Stimulated activated naive CD4-positive, alpha-beta T cell treated with Interleukin-2 at 50 U/mL for 16 hours (primary cell): ENCODE data around the gene ABHD6.
"Not testable (repeated sequence)": the region's sequence is repeated elsewhere in the genome, so short reads cannot be mapped to it uniquely, and the experiment has no call there.

ENCODE experiments used
- DNase-seq: peaks from one replicate; lab custom pipeline; 2025; lab: John Stamatoyannopoulos, UW

Gene ABHD6

DNA sequence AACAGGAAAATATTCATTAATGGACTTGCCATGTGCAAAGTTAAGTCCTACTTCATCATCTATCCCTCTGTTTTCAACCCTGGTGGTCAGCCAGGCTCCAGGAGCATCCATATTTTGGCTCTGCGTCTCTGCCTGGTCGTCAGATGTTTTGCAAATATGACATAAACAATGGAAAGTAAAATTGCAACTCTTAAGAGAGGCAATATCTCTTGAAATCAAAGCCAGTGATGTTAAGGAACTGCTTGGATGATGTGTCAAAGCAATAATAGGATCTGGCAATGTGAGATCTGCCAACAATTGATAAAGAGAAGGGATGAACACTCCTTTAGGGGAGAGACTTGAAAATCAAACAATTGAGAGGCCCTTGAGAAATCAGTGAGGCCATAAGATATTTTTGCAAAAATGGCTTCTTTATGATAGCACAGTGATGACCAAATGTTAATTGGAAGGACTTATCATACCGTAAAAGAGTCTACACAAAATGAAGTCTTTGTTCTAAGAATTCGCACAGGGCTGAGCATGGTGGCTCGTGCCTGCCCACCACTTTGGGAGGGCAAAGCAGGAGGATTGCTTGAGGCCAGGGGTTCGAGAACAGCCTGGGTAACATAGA is 6.5 kb downstream of the ABHD6 start:
- no peak for DNase-seq

DNA sequence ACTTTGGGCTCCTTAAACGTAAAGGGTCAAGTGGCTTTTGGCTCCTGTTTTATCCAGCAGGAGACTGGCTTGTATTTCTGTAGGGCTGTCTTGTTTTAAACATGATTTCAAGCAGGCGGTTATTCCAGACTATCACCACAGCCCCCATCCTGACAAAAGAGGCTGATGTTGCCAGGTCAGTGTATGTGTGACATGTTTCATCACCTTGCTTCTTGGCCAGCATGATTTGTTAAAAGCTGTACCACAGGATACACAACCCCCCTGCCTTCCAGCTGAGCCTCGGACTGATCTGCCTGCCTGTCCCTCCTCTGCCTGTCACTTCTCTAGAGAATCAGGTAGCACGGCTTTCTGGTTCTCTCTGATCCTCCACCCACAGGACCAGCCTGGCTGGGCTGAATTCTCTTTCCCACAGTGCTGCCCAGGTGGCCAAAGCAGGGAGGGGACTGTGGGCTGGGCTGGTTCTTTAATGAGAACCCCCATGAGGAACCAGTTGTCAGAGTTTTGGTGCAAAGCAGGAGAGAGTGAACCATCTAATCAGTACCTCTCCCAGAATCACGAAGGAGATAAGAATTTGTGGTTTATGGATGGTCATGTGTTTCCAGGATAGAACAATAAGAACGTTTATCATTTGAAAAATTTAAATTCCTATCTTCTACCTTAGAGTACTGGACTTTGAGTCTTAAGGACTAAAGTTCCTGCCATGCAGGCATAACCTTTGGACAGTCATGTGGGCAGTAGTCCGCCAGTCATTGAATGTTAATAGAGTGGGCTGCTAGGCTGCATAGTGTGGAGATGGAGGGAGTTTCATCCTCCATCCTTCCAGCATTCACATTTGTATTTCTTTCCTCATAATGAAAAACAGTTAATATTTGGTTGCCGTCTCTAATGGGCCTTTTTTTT is 8.8 kb downstream of the ABHD6 start:
- DNase-seq = no peak

DNA sequence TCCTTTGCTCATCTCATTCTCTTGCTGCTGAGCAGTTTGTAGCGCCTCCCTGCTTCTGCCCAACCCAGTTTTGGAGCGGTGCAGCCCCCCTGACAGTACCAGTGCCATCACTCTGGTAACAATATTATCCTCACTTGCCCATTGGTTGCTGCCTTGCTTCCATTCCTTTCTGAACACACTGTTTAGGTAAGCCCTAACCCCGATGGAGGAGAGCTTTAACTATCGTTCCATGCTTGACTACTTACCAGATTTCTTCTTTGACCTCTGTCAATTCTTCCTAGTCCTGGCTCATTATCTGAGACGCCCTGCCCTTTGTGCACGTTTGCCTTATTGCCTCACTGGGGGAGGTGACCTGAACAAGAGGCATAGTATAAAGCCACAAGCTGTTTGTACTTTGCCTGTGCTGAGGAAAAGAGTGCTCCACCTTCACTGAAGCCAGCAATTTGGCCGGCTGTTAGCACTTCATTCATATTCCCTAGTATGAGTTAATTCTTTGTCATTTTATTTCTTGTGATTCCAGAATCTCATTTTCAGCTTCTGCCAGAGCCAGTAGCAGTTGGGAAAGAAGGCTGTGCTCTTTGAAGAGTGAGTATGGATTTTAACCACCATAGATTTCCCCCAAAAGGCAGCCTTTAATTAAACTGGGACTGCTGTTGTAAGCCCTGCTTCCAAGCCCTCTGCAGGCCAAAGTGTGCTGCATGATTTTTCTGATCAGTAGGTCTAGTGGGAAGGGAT is 11.9 kb downstream of the ABHD6 start:
- DNase-seq = no peak

DNA sequence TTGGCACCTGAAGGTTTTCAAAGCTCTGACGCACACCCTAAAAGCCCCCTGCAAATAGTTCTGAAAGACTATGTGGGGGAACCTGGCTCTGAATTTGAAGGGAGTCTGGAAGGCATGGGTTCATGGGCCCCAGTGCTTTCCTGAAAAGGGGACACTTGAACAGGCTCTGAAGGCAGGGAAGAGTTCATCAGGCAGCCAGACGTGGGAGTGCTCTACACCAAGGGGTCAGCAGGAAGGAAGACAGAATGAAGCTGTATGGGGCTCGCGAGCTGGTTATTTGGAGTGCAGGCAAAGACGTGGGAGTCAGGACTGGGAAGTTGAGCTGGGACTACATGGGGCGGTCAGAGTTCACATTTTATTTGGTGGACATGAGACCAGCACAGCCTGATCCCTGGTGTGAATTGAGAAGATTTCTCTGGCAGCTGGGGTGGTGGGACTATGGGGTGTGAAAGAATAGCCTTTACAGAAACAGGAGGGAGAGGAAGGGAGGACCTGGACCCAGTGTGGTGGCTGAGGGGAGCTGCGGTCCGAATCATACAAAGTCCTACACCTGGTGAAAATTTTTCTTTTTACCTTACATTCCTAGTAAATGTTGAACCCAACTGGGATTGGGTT is 12.6 kb downstream of the ABHD6 start:
- DNase-seq = no peak

DNA sequence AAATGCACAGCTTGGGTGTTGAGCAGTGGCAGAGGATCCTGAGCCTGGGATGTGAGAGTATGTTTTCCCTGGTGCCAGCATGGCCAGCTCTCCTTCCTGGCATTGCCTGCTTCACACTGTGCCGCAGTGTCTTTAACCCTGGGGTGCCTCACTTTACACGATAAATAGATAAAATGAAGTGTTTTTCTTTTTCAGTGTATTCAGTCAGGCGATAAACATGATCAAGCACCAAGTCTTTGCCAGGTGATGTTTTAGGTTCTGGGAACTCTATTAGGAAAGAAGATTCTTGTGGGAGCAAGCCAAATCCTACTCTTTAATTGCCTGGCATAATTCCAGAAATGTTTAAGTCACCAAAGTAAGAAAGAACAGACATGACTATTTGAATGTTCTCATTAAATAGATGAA is 14.0 kb downstream of the ABHD6 start:
- no peak for DNase-seq

DNA sequence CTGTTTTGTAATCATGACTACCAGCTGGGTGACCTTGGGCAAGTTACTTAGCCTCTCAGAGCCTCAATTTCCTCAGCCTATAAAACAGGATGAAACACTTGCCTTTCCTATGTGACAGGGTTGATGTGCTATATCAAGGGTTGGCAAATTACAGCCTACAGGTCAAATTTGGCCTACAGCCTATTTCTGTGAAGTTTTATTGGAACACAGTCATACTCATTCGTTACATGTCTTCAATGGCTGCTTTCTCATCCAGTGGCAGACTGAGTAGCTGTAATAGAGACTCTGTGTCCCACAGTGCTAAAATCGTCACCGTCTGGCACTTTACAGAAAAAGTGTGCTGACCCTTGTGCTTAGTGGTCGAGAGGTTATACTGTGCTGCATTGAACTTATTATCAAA is 16.6 kb downstream of the ABHD6 start:
- DNase-seq = no peak

DNA sequence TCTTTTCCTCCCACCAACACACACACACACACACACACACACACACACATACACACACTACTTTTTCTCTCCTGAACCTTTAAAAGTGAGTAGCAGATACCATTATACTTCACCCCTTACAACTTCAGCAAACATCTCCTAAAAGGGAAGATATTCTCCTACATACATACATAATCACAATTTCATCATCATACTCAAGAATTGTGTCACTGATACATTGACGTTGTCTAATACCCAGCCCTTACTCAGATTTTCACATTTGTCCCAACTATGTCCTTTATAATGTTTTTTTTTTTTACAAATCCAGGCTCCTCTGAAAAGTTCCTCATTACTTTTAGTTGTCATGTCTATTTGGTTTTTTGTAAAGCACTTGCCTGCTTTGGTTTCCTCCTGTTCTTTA is 18.5 kb downstream of the ABHD6 start:
- DNase-seq = no peak

DNA sequence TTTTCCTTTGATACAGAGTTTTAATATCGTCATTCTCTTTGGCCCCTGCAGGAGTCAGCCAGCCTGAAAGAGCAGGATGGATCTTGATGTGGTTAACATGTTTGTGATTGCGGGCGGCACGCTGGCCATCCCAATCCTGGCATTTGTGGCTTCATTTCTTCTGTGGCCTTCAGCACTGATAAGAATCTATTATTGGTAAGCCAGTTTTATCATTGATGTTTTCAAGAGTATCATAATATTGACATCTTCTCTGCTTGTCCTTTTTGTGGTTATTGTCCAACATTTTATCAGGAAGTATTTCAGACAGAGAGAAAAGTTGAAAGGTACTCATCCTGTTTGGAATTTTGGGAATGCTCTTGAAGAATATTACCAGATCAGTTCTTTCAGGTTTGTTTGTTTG is 18.9 kb downstream of the ABHD6 start:
- no peak for DNase-seq

DNA sequence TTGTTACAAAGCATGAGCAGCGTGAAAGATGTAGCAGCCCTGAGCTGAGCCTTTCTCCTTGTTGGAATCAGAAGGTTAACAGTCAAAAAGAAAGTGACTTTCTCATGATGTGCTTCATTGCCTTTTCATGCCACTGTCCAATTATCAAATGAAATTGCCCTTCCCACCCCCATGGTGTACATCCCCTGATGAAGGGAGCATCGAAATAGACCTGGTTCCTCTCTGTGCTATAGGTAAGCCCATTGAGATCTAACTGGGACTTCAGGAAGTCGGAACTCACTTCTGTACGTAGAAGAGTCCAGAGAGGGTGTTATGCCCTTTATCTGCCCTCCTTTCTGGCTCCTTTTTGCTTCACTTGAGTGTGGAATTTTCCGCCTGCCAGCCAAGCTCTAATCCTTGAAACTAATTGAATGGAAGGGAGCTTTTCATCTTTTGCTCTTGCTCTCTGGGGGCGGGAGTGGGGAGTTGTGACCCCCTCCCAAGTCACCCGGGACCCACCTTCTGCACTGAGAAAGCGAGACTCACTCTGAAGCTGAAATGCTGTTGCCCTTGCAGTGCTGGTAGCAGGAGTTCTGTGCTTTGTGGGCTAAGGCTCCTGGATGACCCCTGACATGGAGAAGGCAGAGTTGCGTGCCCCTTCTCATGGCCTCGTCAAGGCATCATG is 20.9 kb downstream of the ABHD6 start:
- no peak for DNase-seq

DNA sequence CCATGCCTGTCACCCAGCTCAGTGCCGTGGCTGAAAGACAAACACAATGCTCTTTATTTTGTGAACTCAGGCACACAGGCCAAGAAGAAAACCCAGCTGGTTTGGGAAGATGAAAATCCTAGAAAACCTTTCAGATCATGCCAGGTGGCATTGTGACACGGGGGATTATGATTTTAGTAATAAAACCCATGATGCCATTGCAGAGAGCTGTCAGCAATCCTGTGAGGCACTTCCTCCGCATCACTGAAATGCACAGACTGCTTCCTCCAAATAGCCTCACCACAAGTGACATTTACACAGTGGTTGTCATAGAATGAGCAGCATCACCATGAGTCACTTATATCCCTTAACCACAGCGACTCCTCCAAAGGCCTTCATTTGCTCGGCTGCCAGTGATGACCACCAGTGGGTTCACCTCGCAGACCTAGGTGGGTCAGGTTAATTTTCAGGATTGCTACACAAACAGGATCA is 22.7 kb downstream of the ABHD6 start:
- DNase-seq = no peak

DNA sequence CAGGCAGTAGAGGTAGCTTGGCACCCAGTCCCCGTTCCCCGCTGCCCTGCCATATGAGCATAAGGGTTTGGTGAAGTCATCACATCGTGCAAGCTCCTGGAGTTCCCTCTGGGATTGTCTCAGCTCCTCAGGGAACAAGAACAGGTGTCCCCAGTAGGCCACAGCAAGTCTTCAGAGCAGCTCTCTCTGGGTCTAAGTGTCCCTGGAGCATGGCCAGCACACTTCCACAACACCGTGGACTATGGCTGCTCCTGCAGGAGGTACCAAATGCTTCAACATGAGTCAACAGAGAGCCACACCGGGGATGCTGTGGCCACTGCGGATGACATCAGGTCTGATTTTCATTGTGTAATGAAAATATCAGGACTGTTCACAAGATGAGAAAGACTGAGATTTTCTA is 23.1 kb downstream of the ABHD6 start:
- DNase-seq = no peak

DNA sequence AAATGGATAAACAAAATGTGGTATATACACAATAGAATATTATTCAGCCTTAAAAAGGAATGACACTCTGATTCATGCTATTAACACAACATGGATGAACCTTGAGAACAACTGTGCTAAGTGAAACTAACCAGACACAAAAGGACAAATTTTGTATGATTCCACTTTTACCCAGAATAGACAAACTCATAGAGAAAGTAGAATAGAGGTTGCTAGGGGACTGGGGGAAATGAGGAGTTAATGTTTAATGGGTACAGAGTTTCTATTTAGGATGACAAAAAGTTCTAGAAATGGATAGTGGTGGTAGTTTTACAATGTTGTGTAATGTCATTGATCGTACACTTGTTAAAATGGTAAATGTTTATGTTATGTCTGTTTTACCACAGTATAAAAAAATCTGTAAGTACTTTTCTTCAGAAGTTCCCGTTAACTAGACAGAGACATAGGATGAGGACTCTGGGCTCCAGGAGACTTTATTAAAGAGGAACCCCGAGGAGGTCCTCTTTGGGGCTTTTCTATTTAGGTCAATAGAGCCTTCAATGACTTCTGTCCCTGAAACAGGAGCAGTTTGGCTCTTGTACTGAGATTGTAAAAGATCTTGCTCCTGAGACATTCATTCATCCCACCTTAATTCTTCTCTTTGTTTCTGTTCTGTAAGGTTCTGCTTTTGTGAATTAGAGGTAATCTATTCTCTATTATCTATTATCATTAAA is 24.5 kb downstream of the ABHD6 start:
- no peak for DNase-seq

DNA sequence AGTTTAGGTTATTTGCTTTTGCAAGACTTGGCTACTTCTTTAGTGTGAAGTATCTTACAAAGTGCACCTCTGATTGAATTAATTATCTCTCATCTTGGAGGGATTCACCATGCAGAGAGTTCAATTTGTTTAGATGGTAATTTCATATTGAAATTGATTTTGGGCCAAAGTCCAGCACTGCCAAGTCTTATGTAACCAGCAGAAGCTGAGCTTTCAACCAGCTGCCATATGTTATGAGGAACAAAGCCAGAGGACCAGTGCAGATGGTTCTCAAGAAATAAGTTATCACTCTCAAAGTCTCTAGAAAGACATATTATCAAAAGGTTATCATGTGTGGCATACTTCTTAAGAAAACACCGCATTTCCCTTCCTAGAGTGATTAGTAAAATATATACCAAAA is 29.0 kb downstream of the ABHD6 start:
- no peak for DNase-seq

DNA sequence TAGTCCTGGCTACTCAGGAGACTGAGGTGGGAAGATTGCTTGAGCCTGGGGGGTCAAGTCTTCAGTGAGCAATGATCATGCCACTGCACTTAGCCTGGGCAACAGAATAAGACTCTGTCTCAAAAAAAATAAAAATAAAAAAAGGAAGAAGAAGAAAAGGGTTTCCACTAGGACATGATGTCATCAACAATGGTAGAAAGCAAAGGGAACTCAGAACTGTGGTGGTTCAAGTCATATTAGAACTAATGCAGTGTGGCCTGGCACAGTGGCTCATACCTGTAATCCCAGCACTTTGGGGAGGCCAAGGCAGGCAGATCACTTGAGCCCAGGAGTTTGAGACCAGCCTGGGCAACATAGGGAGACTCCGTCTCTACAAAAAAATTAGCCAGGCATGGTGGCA is 30.0 kb downstream of the ABHD6 start:
- DNase-seq = not testable (repeated sequence)

DNA sequence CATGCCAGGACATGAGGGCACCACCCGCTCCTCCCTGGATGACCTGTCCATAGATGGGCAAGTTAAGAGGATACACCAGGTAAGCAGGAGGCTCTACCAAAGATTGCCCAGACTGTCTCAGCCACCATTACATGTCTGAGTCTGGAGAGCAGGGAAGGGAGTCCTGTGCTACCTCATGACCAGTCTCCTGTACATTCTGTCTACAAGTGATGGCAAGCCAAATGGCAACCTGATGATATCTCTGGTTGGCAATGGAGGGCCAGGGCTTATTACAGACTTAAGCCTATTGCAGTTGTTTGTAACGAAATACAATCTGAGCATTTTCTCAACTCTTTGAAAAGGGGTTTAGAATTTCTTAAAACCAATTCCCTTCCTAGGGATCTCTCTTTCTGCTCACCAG is 31.8 kb downstream of the ABHD6 start:
- DNase-seq = no peak

DNA sequence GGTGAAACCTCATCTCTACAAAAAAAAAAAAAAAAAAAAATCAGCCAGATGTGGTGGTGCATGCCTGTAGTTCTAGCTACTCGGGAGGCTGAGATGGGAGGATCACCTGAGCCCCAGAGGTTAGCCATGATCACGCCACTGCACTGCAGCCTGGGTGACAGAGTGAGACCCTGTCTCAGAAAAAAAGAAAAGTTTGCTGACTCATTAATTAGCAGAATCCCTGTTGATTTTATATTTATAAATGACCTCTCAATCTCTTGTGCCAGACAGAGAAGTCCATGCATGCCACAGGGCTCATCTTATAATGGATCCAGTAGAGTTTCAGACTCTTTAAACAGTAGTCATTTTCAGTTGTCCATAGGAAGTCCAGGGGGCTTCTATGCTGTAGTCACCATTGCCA is 32.9 kb downstream of the ABHD6 start:
- no peak for DNase-seq

DNA sequence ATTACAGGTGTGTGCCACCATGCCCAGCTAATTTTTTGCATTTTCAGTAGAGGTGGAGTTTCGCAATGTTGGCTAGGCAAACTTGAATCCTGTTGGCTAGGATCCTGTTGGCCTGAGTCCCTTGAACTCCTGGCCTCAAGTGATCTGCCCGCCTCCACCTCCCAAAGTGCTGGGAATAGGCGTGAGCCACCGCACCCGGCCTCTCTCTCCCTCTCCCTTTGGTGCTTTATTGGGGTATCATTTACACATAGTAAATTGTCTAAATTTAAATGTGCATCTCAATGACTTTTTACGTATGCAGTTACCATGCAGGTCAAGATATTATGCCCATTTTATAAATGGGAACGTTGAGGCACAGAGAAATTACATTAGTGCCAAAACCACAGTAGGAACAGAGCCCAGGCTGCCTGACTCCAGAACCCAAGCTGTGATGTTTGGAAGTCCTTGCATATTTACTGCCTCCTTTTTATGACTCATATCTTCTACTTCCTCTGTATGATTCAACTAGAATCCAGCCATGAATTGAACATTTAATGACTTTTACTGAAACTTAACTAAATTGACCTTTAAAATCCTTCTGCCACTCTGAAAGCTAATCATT is 34.4 kb downstream of the ABHD6 start:
- DNase-seq = no peak

DNA sequence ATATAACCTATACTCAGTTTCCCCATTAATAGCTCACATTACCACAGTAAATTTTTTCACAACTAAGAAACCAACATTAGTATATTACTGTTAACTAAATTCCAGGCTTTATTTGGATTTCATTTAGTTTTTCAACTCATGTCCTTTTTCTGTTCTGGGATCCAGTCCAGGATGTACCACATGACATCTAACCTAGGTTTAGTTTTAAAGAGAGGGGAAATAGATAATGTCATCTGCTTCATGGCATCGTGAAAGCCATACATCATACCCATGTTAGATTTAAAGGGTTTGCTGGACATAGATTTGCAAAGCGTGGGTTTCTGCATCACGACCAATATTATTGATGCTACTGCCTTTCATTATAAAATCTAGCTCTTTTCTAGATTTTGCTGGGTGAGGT is 35.3 kb downstream of the ABHD6 start:
- no peak for DNase-seq

DNA sequence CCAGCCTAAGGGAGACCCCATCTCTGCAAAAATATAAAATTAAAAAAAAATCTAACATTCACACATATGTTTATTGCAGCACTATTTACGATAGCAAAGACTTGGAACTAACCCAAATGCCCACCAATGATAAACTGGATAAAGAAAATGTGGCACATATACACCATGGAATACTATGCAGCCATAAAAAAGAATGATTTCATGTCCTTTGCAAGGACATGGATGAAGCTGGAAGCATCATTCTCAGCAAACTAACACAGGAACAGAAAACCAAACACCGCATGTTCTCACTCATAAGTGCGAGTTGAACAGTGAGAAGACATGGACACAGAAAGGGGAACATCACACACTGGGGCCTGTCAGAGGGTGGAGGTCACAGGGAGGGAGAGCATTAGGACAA is 35.8 kb downstream of the ABHD6 start:
- DNase-seq = not testable (repeated sequence)

DNA sequence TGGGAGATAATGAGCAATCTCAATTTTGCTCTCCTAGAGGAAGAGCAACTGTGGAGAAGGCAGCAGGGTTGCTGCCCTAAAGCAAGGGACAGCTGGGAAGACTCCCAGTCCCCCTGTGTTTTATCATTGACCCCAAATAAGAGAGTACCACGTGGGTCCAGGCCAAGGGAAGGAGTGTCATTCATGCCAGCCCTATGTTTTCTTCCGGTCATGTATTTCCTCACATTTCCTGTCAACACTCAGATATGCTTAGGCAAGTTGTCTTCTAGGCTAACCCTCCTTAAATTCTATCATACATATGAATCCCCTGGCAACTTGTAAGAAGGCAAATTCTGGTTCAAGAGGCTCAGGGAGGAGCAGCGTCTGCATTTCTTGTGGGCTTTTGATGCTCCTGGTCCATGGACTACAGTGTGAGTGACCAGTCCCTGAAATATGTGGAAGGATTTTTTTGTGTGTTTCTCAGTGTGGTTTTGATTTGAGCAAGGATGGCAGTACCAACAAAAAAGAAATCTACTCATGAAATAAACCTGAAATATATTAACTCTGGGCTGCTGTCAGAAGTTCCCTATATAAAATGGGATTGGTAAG is 36.5 kb downstream of the ABHD6 start:
- DNase-seq = no peak
